IMR-90 (cell line): ENCODE measurements around the gene EXOC4. TPM values are rescaled to one million over a fixed set of nuclear protein-coding genes. Genes with fewer than 3 reads are reported as not detected.

Experiments used
- ATAC-seq: fragments of 200-7000 bp; cut with Tn5 transposase; 2 replicates; pipeline ENCODE4 v1.9.1; 2020; ENCODE audit warnings: low read depth, mild to moderate bottlenecking, moderate library complexity
- BruUV-seq: library from RNA; stranded (reverse); fragments of 400-500 nt; replicated peaks from 2 replicates; lab custom pipeline; 2021; lab: Mats Ljungman, UMichigan
- CTCF ChIA-PET: fragments of 300-600 bp; formaldehyde crosslinking; extraction: SDS; loops from one replicate; lab custom pipeline; 2021; ENCODE audit warnings: antibody characterized with exemption; lab: Yijun Ruan, JAX
- POLR2A ChIA-PET: fragments of 300-600 bp; sonication (Branson Sonifier 250); formaldehyde crosslinking; loops from one replicate; lab custom pipeline; 2022; ENCODE audit warnings: antibody characterized with exemption; ENCODE audit not compliant: unreplicated experiment; lab: Charles Lee
- DNase-seq: peaks from one replicate; pipeline ENCODE4 v3.0.0; 2013
- H2AFZ ChIP-seq: replicated peaks from 2 replicates; pipeline ENCODE3; 2013; ENCODE audit warnings: low read length, mild to moderate bottlenecking; ENCODE audit not compliant: poor library complexity
- H2AK5ac ChIP-seq: 2 replicates; pipeline ENCODE4 v1.6.1; 2013; ENCODE audit warnings: low read depth, low read length, inconsistent platforms
- H2AK9ac ChIP-seq: replicated peaks from 2 replicates; pipeline ENCODE3; 2013; ENCODE audit warnings: mild to moderate bottlenecking, low read depth, low read length, moderate library complexity; ENCODE audit not compliant: poor library complexity
- H2BK120ac ChIP-seq: 2 replicates; pipeline ENCODE4 v1.6.1; 2013; ENCODE audit warnings: low read depth, low read length, inconsistent platforms
- H2BK15ac ChIP-seq: 3 replicates; pipeline ENCODE4 v1.6.1; 2013; ENCODE audit warnings: low read depth, low read length, inconsistent platforms
- H2BK20ac ChIP-seq: 2 replicates; pipeline ENCODE4 v1.6.1; 2013; ENCODE audit warnings: low read depth, mild to moderate bottlenecking, inconsistent platforms, low read length, moderate library complexity
- H2BK5ac ChIP-seq: 2 replicates; pipeline ENCODE4 v1.6.1; 2013; ENCODE audit warnings: mild to moderate bottlenecking, low read depth, low read length, inconsistent platforms; ENCODE audit not compliant: poor library complexity, severe bottlenecking
- H3K14ac ChIP-seq: replicated peaks from 2 replicates; pipeline ENCODE4 v1.6.1; 2013; ENCODE audit warnings: low read depth, low read length, inconsistent platforms
- H3K18ac ChIP-seq: 2 replicates; pipeline ENCODE4 v1.6.1; 2013; ENCODE audit warnings: low read depth, low read length, control low read depth
- H3K23ac ChIP-seq: 2 replicates; pipeline ENCODE4 v1.6.1; 2013; ENCODE audit warnings: low read depth, low read length, inconsistent platforms
- H3K27ac ChIP-seq: 2 replicates; pipeline ENCODE4 v1.5.1; 2013; ENCODE audit warnings: mild to moderate bottlenecking, control low read depth, low read length; ENCODE audit not compliant: insufficient read depth
- H3K27me3 ChIP-seq: 2 replicates; pipeline ENCODE4 v1.6.1; 2013; ENCODE audit warnings: low read length; ENCODE audit not compliant: control insufficient read depth, insufficient read depth
- H3K36me3 ChIP-seq: 2 replicates; pipeline ENCODE4 v1.6.1; 2013; ENCODE audit warnings: low read length, mixed read lengths; ENCODE audit not compliant: control insufficient read depth, insufficient read depth
- H3K4ac ChIP-seq: 2 replicates; pipeline ENCODE4 v1.6.1; 2013; ENCODE audit warnings: low read depth, low read length, inconsistent platforms
- H3K4me1 ChIP-seq: 2 replicates; pipeline ENCODE4 v1.6.1; 2013; ENCODE audit warnings: low read length, mixed read lengths; ENCODE audit not compliant: control insufficient read depth, insufficient read depth
- H3K4me2 ChIP-seq: 2 replicates; pipeline ENCODE4 v1.6.1; 2013; ENCODE audit warnings: low read depth, mild to moderate bottlenecking, control low read depth, low read length, moderate library complexity
- H3K4me3 ChIP-seq: 2 replicates; pipeline ENCODE4 v1.5.1; 2013; ENCODE audit warnings: low read depth, mild to moderate bottlenecking, control low read depth, low read length, moderate library complexity; ENCODE audit not compliant: insufficient read depth
- H3K56ac ChIP-seq: 2 replicates; pipeline ENCODE4 v1.6.1; 2013; ENCODE audit warnings: low read length, inconsistent platforms; ENCODE audit not compliant: insufficient read depth; ENCODE audit errors: extremely low read depth
- H3K79me1 ChIP-seq, 2 experiments: 2 replicates each; pipeline ENCODE4 v1.6.1; 2013; ENCODE audit warnings: low read length in 2 of 2, inconsistent platforms in 1 of 2, low read depth in 1 of 2
- H3K9ac ChIP-seq: 2 replicates; pipeline ENCODE4 v1.6.1; 2013; ENCODE audit warnings: low read depth, low read length, control low read depth
- H3K9me1 ChIP-seq: 2 replicates; pipeline ENCODE4 v1.6.1; 2013; ENCODE audit warnings: low read length, inconsistent platforms; ENCODE audit not compliant: insufficient read depth
- H3K9me3 ChIP-seq: 2 replicates; pipeline ENCODE4 v1.6.1; 2013; ENCODE audit warnings: low read length; ENCODE audit not compliant: control insufficient read depth, insufficient read depth
- H4K20me1 ChIP-seq: 2 replicates; pipeline ENCODE4 v1.6.1; 2013; ENCODE audit warnings: low read length, inconsistent platforms; ENCODE audit not compliant: insufficient read depth
- H4K5ac ChIP-seq: 2 replicates; pipeline ENCODE4 v1.6.1; 2013; ENCODE audit warnings: mild to moderate bottlenecking, low read depth, low read length, control low read depth
- H4K8ac ChIP-seq, 2 experiments: 2 replicates each; pipeline ENCODE4 v1.6.1; 2013; ENCODE audit warnings: low read depth in 2 of 2, low read length in 2 of 2, control low read depth in 1 of 2, inconsistent platforms in 1 of 2
- H4K91ac ChIP-seq: 2 replicates; pipeline ENCODE4 v1.6.1; 2013; ENCODE audit warnings: low read depth, low read length, inconsistent platforms; ENCODE audit not compliant: insufficient read depth
- CEBPB ChIP-seq: IDR thresholded peaks from 2 replicates; pipeline ENCODE4 v1.6.1; 2012; ENCODE audit warnings: low read depth, low read length, improper control_type of control experiment
- CHD1 ChIP-seq: IDR thresholded peaks from 2 replicates; pipeline ENCODE4 v1.6.1; 2012; ENCODE audit warnings: low read depth, low read length, improper control_type of control experiment
- MAFK ChIP-seq: IDR thresholded peaks from 2 replicates; pipeline ENCODE4 v1.6.1; 2012; ENCODE audit warnings: low read depth, low read length, improper control_type of control experiment
- POLR2A ChIP-seq: IDR thresholded peaks from 2 replicates; pipeline ENCODE4 v1.6.1; 2012; ENCODE audit warnings: mild to moderate bottlenecking, low read depth, low read length
- RAD21 ChIP-seq: IDR thresholded peaks from 2 replicates; pipeline ENCODE4 v1.6.1; 2012; ENCODE audit warnings: low read length, improper control_type of control experiment
- WGBS, 2 experiments: methylation state at CpG; one replicate each; pipeline versions ENCODE4 v1.1.5 to v1.1.7; 2013; ENCODE audit warnings: missing lambda C conversion rate in 2 of 2; ENCODE audit not compliant: insufficient read length in 1 of 2; ENCODE audit errors: extremely low coverage in 2 of 2; 5-methylcytosine and 5-hydroxymethylcytosine counted together
- dilution Hi-C: fragments of 300-500 bp; cut with HindIII; formaldehyde crosslinking; loops from one replicate; pipeline ENCODE4 v1.14.3; 2018; ENCODE audit warnings: low sequenced_read_pairs; ENCODE audit not compliant: unreplicated experiment
- in situ Hi-C: fragments of 300-500 bp; cut with MboI; formaldehyde crosslinking; loops from 3 replicates; pipeline ENCODE4 v1.14.3; 2019; ENCODE audit warnings: low sequenced_read_pairs, inconsistent platforms, mixed read lengths
- intact Hi-C: fragments of 100-400 bp; cut with micrococcal nuclease; formaldehyde crosslinking; loops from 2 replicates; pipeline ENCODE4 v1.10.0; 2022
- polyA plus RNA-seq, 3 experiments: library from polyadenylated mRNA; depleted of rRNA; stranded (reverse); fragments of >200 nt; gene quantifications; 2 replicates each; pipeline ENCODE4 v1.2.3, GENCODE V29; 2012; ENCODE audit warnings: low replicate concordance in 1 of 3
- total RNA-seq: library from RNA; depleted of rRNA; stranded (reverse); fragments of >200 nt; gene quantifications from 2 replicates; pipeline ENCODE4 v1.2.3, GENCODE V29; 2012
- TF ChIP-seq, protein P1 (sequence below): conservative IDR thresholded peaks from 2 replicates; pipeline ENCODE4 v1.5.1; 2012; ENCODE audit warnings: mild to moderate bottlenecking, low read depth, low read length, improper control_type of control experiment

The EXOC4 gene
- total and polyA plus RNA-seq, 2 of the 4 experiments (the other 2 are of a cell fraction): 25.4 to 94.6 TPM

- intact Hi-C loops (loop anchor here (5.0 kb wide), 2 partner anchors 77 to 497 kb away; no protein-coding TSS in a partner anchor), dilution Hi-C loops (no loop called here), in situ Hi-C loops (no loop called here)
- Histone ChIP-seq H4K20me1 (no peaks in the 10 kb centered on the region), H2BK15ac (no peak overlapping the region), H4K5ac (no peak overlapping the region), H3K27ac (peak overlapping the region; percentile 58; the same call in 1 of the 2 replicates), H2AK5ac (no peak overlapping the region), H3K18ac (peak overlapping the region; percentile 96; the same call in 1 of the 2 replicates), H3K9ac (peak overlapping the region; percentile 25; the same call in 1 of the 2 replicates), H3K9me3 (0 out of 2 replicates have a peak, but pooled peaks cover 1% of the 10 kb centered on the region), H3K4ac (peak overlapping the region; percentile 89; the same call in 1 of the 2 replicates), H3K79me1 (peaks cover 11% of the 10 kb centered on the region in 2 experiments; a peak in 3 of 4 replicates), H3K27me3 (no peaks in the 10 kb centered on the region), H3K36me3 (no peaks in the 10 kb centered on the region; the same call in 1 of the 2 replicates), H3K4me3 (no peak overlapping the region), H3K14ac (no peak overlapping the region), H2AK9ac (no peak overlapping the region), H2AFZ (no peak overlapping the region), H2BK20ac (0 out of 2 replicates have a peak overlapping the region, but pooled peaks have one; percentile 87), H3K9me1 (peaks cover 3% of the 10 kb centered on the region; the same call in 1 of the 2 replicates), H3K56ac (no peak overlapping the region), H4K91ac (no peak overlapping the region), H3K23ac (peak overlapping the region; percentile 41; the same call in 1 of the 2 replicates), H3K4me1 (peaks cover 11% of the 10 kb centered on the region), H2BK120ac (peak overlapping the region; percentile 4; the same call in 1 of the 2 replicates), H2BK5ac (peak overlapping the region; percentile 91), H3K4me2 (peak overlapping the region; percentile 61; the same call in 1 of the 2 replicates), H4K8ac (peak overlapping the region in 1 of 2 experiments; percentile 89; a peak in 1 of 4 replicates)
- peak; percentile 95 for TF ChIP-seq CEBPB
- peak; percentile 6; the same call in 1 of the 2 replicates for TF ChIP-seq MAFK
- TF ChIP-seq, protein P1, sequence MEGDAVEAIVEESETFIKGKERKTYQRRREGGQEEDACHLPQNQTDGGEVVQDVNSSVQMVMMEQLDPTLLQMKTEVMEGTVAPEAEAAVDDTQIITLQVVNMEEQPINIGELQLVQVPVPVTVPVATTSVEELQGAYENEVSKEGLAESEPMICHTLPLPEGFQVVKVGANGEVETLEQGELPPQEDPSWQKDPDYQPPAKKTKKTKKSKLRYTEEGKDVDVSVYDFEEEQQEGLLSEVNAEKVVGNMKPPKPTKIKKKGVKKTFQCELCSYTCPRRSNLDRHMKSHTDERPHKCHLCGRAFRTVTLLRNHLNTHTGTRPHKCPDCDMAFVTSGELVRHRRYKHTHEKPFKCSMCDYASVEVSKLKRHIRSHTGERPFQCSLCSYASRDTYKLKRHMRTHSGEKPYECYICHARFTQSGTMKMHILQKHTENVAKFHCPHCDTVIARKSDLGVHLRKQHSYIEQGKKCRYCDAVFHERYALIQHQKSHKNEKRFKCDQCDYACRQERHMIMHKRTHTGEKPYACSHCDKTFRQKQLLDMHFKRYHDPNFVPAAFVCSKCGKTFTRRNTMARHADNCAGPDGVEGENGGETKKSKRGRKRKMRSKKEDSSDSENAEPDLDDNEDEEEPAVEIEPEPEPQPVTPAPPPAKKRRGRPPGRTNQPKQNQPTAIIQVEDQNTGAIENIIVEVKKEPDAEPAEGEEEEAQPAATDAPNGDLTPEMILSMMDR: no peak
- no peak for TF ChIP-seq POLR2A
- TF ChIP-seq CHD1: no peak
- no peak for TF ChIP-seq RAD21
- POLR2A ChIA-PET: no interaction called here
- ATAC-seq (peak; percentile 85), DNase-seq (peak; percentile 93)
- BruUV-seq: no TSS peak
- no CpG with 5 or more reads among the region's 3 CpGs for WGBS, 2 experiments
- CTCF ChIA-PET: interaction anchor here (1.6 kb wide), 1 partner anchor 11 kb away, joined by 5 read pairs; no protein-coding TSS in a partner anchor
These were observed 102.4 kb downstream of the EXOC4 start for GRCh38 chr7:133355325-133355708.
